ENCODE results near the gene TRPM2. TPM values are rescaled to one million over a fixed set of nuclear protein-coding genes. Genes with fewer than 3 reads are reported as not detected.
A peak's percentile ranks its signal among the peaks of the same experiment; 100 is the strongest.

Gene TRPM2
- total RNA-seq, 1 donor from 2014 or later = 0.43 TPM

- DNase-seq (ENCODE audit: low spot score in 2 of 2) = no peak
- Histone ChIP-seq H3K4me3 (peak overlapping the region in 1 of 2 donors; percentile 2), H3K4me1 (no peaks in the 10 kb centered on the region), H3K9me3 (no peaks in the 10 kb centered on the region), H3K36me3 (no peaks in the 10 kb centered on the region), H3K27me3 (peaks cover 6% of the 10 kb centered on the region), H3K27ac (no peak overlapping the region)
- intact Hi-C loops (cut with DNase I) = no loop called here
- no peak for TF ChIP-seq CTCF (IDR thresholded peaks at IDR 0.05)
Observed at GRCh38 chr21:44350773-44351481, 2.5 kb upstream of the TRPM2 start.

GRCh38 chr21:44351535-44352252, 1.7 kb upstream of the TRPM2 start:
- peaks cover 6% of the 10 kb centered on the region for H3K27me3 ChIP-seq
- DNase-seq (ENCODE audit: low spot score in 2 of 2) = no peak
- H3K27ac ChIP-seq = no peak overlapping the region

GRCh38 chr21:44352253-44352860, 1.1 kb upstream of the TRPM2 start:
- intact Hi-C loops (cut with DNase I) = no loop called here
- no peak overlapping the region for H3K4me3 ChIP-seq
- H3K9me3 ChIP-seq = no peaks in the 10 kb centered on the region
- no peak for DNase-seq (ENCODE audit: low spot score in 2 of 2)
- peaks cover 6% of the 10 kb centered on the region for H3K27me3 ChIP-seq
- no peak overlapping the region for H3K27ac ChIP-seq
- H3K36me3 ChIP-seq = no peaks in the 10 kb centered on the region
- no peaks in the 10 kb centered on the region for H3K4me1 ChIP-seq
- no peak for TF ChIP-seq CTCF (IDR thresholded peaks at IDR 0.05)

More at GRCh38 chr21:44351535-44352252, 1.7 kb upstream of the TRPM2 start:
- no peaks in the 10 kb centered on the region for H3K9me3 ChIP-seq
- no peaks in the 10 kb centered on the region for H3K36me3 ChIP-seq
- intact Hi-C loops (cut with DNase I) = no loop called here
- no peak for TF ChIP-seq CTCF (IDR thresholded peaks at IDR 0.05)
- H3K4me3 ChIP-seq = no peak overlapping the region
- no peaks in the 10 kb centered on the region for H3K4me1 ChIP-seq

- peak overlapping the region in 1 of 2 donors; percentile 6 for H3K4me3 ChIP-seq
- DNase-seq (ENCODE audit: low spot score in 2 of 2) = no peak
- intact Hi-C loops (cut with DNase I) = no loop called here
- H3K27me3 ChIP-seq = peaks cover 5% of the 10 kb centered on the region
- H3K4me1 ChIP-seq = no peaks in the 10 kb centered on the region
- H3K36me3 ChIP-seq = no peaks in the 10 kb centered on the region
- TF ChIP-seq CTCF (IDR thresholded peaks at IDR 0.05) = no peak
- H3K9me3 ChIP-seq = no peaks in the 10 kb centered on the region
- no peak overlapping the region for H3K27ac ChIP-seq
Observed at GRCh38 chr21:44354001-44354405, 582 bp downstream of the TRPM2 start.

- no peak overlapping the region for H3K4me3 ChIP-seq
- no peak overlapping the region for H3K27ac ChIP-seq
- no peaks in the 10 kb centered on the region for H3K36me3 ChIP-seq
- no peaks in the 10 kb centered on the region for H3K9me3 ChIP-seq
- intact Hi-C loops (cut with DNase I) = no loop called here
- no peak for DNase-seq (ENCODE audit: low spot score in 2 of 2)
- no peak for TF ChIP-seq CTCF (IDR thresholded peaks at IDR 0.05)
- no peaks in the 10 kb centered on the region for H3K27me3 ChIP-seq
- H3K4me1 ChIP-seq = no peaks in the 10 kb centered on the region
Observed at GRCh38 chr21:44354775-44355771, 1.7 kb downstream of the TRPM2 start.
